A673 (cell line): Measurements from ENCODE around the gene POLN.

Experiments used
- CTCF ChIP-seq: fragments of 300-800, 200-600 bp; sonication (generic); conservative IDR thresholded peaks from 2 replicates; pipeline ENCODE4 v1.5.1; 2017; ENCODE audit warnings: low read depth, mild to moderate bottlenecking, antibody characterized with exemption, low read length, moderate library complexity, mixed read lengths
- EZH2 ChIP-seq: fragments of 200-600 bp; sonication (generic); IDR thresholded peaks from 2 replicates; pipeline ENCODE4 v1.6.1; 2017; ENCODE audit warnings: borderline replicate concordance, low read depth, mild to moderate bottlenecking, mixed read lengths, antibody characterized with exemption, low read length; ENCODE audit not compliant: poor library complexity, severe bottlenecking

GRCh38 chr4:2059046-2059725 lies 182.7 kb downstream of the POLN start, which contains the start of gene NAT8L:
- TF ChIP-seq CTCF (no peak), EZH2 (no peak)
